Fibroblast of lung (primary cell): ENCODE data around the gene TFF2. TPM values are rescaled to one million over a fixed set of nuclear protein-coding genes. Genes with fewer than 3 reads are reported as not detected.

Experiments used
- DNase-seq, 2 donors: peaks; one replicate each; pipeline versions ENCODE4 v3.0.0 to v3.0.0-alpha.2; 2010; ENCODE audit warnings: low read depth in 2 of 2
- H2AFZ ChIP-seq: 2 replicates; pipeline ENCODE4 v1.5.1; 2012; ENCODE audit warnings: low read length, control low read depth, inconsistent platforms
- H3K27ac ChIP-seq: 2 replicates; pipeline ENCODE4 v1.5.1; 2011; ENCODE audit warnings: low read length, control low read depth; ENCODE audit not compliant: insufficient read depth
- H3K27me3 ChIP-seq: 2 replicates; pipeline ENCODE4 v1.5.1; 2011; ENCODE audit warnings: mild to moderate bottlenecking, low read length; ENCODE audit not compliant: control insufficient read depth, insufficient read depth
- H3K36me3 ChIP-seq: 2 replicates; pipeline ENCODE4 v1.5.1; 2011; ENCODE audit warnings: low read length; ENCODE audit not compliant: control insufficient read depth, insufficient read depth
- H3K4me1 ChIP-seq: 2 replicates; pipeline ENCODE4 v1.5.1; 2011; ENCODE audit warnings: low read length; ENCODE audit not compliant: control insufficient read depth, insufficient read depth; ENCODE audit errors: extremely low read depth
- H3K4me2 ChIP-seq: 2 replicates; pipeline ENCODE4 v1.5.1; 2011; ENCODE audit warnings: low read length, control low read depth; ENCODE audit not compliant: insufficient read depth; ENCODE audit errors: extremely low read depth
- H3K4me3 ChIP-seq, 4 experiments: fragments of 200-600 bp in 1 of 4; sonication (generic) in 1 of 4; replicated peaks in 1 of 4; 2 replicates each; pipeline ENCODE4 v1.5.1; 2011 to 2016; ENCODE audit warnings: low read length in 4 of 4, low read depth in 3 of 4, mild to moderate bottlenecking in 3 of 4, control low read depth in 2 of 4, inconsistent platforms in 1 of 4, mixed read lengths in 1 of 4; ENCODE audit not compliant: insufficient read depth in 1 of 4; ENCODE audit errors: control extremely low read depth in 1 of 4
- H3K79me2 ChIP-seq: 2 replicates; pipeline ENCODE4 v1.5.1; 2012; ENCODE audit warnings: mild to moderate bottlenecking, low read length, inconsistent platforms; ENCODE audit not compliant: control insufficient read depth, insufficient read depth
- H3K9ac ChIP-seq: 2 replicates; pipeline ENCODE4 v1.5.1; 2011; ENCODE audit warnings: mild to moderate bottlenecking, low read length, control low read depth; ENCODE audit not compliant: insufficient read depth
- H3K9me3 ChIP-seq: 2 replicates; pipeline ENCODE4 v1.5.1; 2012; ENCODE audit warnings: low read depth, low read length; ENCODE audit not compliant: control insufficient read depth, insufficient read depth
- H4K20me1 ChIP-seq: 2 replicates; pipeline ENCODE4 v1.5.1; 2011; ENCODE audit warnings: low read length; ENCODE audit not compliant: control insufficient read depth, insufficient read depth; ENCODE audit errors: extremely low read depth
- EZH2 ChIP-seq: IDR thresholded peaks from 2 replicates; pipeline ENCODE4 v1.5.1; 2012; ENCODE audit warnings: low read length, control low read depth, mild to moderate bottlenecking; ENCODE audit errors: missing control alignments
- polyA plus RNA-seq, 2 donors: library from polyadenylated mRNA; depleted of rRNA in 1 of 2; stranded (reverse) in 1 of 2; unstranded in 1 of 2; fragments of >200 nt; gene quantifications; 2 replicates each; pipeline ENCODE4 v1.2.1, GENCODE V29; 2011 to 2012; ENCODE audit warnings: missing spikeins in 1 of 2
- total RNA-seq: library from RNA; depleted of rRNA; stranded (reverse); fragments of >200 nt; gene quantifications from 2 replicates; pipeline ENCODE4 v1.2.1, GENCODE V29; 2014
- TF ChIP-seq, protein P1 (sequence below), 2 donors: IDR thresholded peaks in 1 of 2; conservative IDR thresholded peaks in 1 of 2; 1 replicate in 1 of 2; 2 replicates in 1 of 2; pipeline ENCODE4 v1.5.1; 2011 to 2012; ENCODE audit warnings: low read length in 2 of 2, control low read depth in 1 of 2, inconsistent platforms in 1 of 2, low read depth in 1 of 2, mild to moderate bottlenecking in 1 of 2

The TFF2 gene
- total and polyA plus RNA-seq, 2 donors (not counting 1 experiment from before 2014, with no cell fraction given) = not detected

DNA sequence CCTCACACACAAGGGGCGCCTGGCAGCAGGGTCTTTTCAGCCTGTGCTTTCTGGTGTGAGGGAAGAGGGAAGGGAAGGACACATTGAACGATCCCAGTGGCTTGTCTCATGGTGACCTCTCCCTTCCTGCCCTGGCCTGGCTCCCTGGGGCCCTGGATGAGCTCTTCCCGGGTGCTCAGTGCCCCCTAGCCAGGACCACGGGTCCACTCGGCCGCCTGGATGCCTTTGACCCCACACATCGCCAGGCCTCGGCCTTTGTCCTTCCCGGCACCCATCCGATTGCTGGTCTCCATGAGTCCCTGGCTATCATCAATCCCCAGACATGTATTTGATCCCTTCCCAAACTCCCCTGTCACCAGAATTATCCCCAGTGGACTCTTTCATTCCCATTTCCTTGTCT lies 29.6 kb downstream of the TFF2 start:
- Histone ChIP-seq H3K4me2 (no peak overlapping the region), H3K36me3 (no peaks in the 10 kb centered on the region), H2AFZ (no peak overlapping the region), H3K79me2 (no peaks in the 10 kb centered on the region), H3K9ac (no peak overlapping the region), H3K27ac (no peak overlapping the region), H4K20me1 (no peaks in the 10 kb centered on the region), H3K4me1 (no peaks in the 10 kb centered on the region), H3K9me3 (no peaks in the 10 kb centered on the region), H3K4me3 (no peak overlapping the region), H3K27me3 (no peaks in the 10 kb centered on the region)
- TF ChIP-seq, protein P1, sequence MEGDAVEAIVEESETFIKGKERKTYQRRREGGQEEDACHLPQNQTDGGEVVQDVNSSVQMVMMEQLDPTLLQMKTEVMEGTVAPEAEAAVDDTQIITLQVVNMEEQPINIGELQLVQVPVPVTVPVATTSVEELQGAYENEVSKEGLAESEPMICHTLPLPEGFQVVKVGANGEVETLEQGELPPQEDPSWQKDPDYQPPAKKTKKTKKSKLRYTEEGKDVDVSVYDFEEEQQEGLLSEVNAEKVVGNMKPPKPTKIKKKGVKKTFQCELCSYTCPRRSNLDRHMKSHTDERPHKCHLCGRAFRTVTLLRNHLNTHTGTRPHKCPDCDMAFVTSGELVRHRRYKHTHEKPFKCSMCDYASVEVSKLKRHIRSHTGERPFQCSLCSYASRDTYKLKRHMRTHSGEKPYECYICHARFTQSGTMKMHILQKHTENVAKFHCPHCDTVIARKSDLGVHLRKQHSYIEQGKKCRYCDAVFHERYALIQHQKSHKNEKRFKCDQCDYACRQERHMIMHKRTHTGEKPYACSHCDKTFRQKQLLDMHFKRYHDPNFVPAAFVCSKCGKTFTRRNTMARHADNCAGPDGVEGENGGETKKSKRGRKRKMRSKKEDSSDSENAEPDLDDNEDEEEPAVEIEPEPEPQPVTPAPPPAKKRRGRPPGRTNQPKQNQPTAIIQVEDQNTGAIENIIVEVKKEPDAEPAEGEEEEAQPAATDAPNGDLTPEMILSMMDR (conservative IDR thresholded peaks at IDR 0.05 in 1 of 2, IDR thresholded peaks at IDR 0.05 in 1 of 2; ENCODE audit: low read depth in 1 of 2, low read length in 2 of 2) = no peak
- no peak for TF ChIP-seq EZH2
- no peak for DNase-seq

DNA sequence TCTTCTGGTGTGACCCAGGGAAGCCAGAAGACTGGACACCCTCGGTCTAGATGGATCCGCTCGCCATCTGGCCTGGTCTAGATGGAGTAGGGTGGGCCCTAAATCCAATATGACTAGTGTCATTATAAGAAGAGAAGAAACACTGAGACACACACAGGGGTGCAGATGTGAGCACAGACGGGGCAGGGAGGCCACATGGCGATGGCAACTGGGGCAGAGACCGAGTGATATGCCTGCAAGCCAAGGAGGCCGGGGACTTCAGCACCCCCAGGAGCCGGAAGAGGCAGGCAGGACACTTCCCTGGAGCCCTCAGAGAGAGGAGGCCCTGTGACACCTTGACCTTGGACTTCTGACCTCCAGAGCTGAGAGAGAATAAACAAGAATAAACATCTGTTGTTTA lies 30.0 kb downstream of the TFF2 start:
- Histone ChIP-seq H3K9ac (no peak overlapping the region), H3K27ac (no peak overlapping the region), H3K4me2 (no peak overlapping the region), H3K4me1 (no peaks in the 10 kb centered on the region), H3K4me3 (no peak overlapping the region), H3K9me3 (no peaks in the 10 kb centered on the region), H4K20me1 (no peaks in the 10 kb centered on the region), H3K79me2 (no peaks in the 10 kb centered on the region), H2AFZ (no peak overlapping the region), H3K36me3 (no peaks in the 10 kb centered on the region), H3K27me3 (no peaks in the 10 kb centered on the region)
- no peak for DNase-seq
- TF ChIP-seq EZH2 = no peak
- TF ChIP-seq, protein P1 (conservative IDR thresholded peaks at IDR 0.05 in 1 of 2, IDR thresholded peaks at IDR 0.05 in 1 of 2; ENCODE audit: low read depth in 1 of 2, low read length in 2 of 2) = no peak

DNA sequence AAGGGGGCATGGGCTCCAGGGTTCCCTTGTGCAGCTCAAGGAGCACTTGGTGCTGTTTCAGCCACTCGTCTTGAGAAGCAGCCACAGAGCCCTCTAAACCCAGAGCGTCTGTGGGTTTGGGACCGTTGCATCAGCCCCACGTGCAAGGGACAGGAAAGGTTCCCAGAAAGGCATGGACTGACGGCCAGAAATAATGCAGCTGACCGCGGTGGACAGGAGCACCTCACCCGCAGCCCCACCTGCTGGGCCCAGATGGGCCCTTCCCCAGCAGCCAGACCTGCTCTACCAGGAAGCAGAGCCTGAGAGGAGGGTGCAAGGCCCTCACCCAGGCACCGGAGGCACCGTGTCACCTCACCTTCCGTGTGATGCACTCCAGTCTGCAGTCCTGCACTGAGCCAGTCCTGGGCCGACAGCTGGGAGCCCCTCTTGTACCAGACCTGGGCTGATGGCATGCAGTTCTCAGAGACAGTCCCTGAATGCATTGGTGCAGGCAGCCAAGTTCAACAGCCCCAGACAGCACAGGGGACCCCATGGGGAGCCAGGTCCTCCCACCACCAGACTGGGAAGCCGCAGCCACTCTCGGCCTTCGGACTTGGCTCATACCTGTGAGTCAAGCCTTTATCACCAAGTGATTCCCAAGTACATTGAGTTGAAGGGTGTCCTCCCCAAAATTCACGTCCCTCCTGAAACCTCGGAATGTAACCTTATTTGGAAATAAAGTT lies 30.8 kb downstream of the TFF2 start:
- no peaks in the 10 kb centered on the region for H3K9me3 ChIP-seq
- no peaks in the 10 kb centered on the region for H3K4me1 ChIP-seq
- no peak overlapping the region for H3K9ac ChIP-seq
- H3K36me3 ChIP-seq = no peaks in the 10 kb centered on the region
- H3K27ac ChIP-seq = no peak overlapping the region
- H2AFZ ChIP-seq = no peak overlapping the region
- no peaks in the 10 kb centered on the region for H3K79me2 ChIP-seq
- H3K4me3 ChIP-seq = no peak overlapping the region
- TF ChIP-seq, protein P1 (conservative IDR thresholded peaks at IDR 0.05 in 1 of 2, IDR thresholded peaks at IDR 0.05 in 1 of 2; ENCODE audit: low read depth in 1 of 2, low read length in 2 of 2) = no peak
- no peak for TF ChIP-seq EZH2
- no peaks in the 10 kb centered on the region for H3K27me3 ChIP-seq
- H4K20me1 ChIP-seq = no peaks in the 10 kb centered on the region
- no peak overlapping the region for H3K4me2 ChIP-seq
- no peak for DNase-seq
